ENCODE measurements around the gene PAQR4. TPM values are rescaled to one million over a fixed set of nuclear protein-coding genes. Genes with fewer than 3 reads are reported as not detected.
A peak's percentile ranks its signal among the peaks of the same experiment; 100 is the strongest.

PAQR4 gene
- total RNA-seq, 3 donors from 2014 or later (not counting 1 experiment from before 2014, with no cell fraction given): 2.9 to 4.4 (median 3.5) TPM

- H3K4me3 Mint-ChIP-seq: peak overlapping the region; percentile 65
- WGBS (ENCODE audit: insufficient coverage): 2% methylated on average over 83 of the region's 83 CpGs
- TF ChIP-seq CTCF (IDR thresholded peaks at IDR 0.05): peak; percentile 40
- H3K9me3 Mint-ChIP-seq: no peaks in the 10 kb centered on the region
- Histone ChIP-seq H3K27ac (ENCODE audit: low read length) (no peak overlapping the region), H3K9me3 (ENCODE audit: control insufficient read depth, insufficient read depth, low read length) (no peaks in the 10 kb centered on the region), H3K27me3 (ENCODE audit: control insufficient read depth, insufficient read depth, low read length) (peaks cover 28% of the 10 kb centered on the region), H3K4me1 (ENCODE audit: control insufficient read depth, insufficient read depth, low read length) (peaks cover 52% of the 10 kb centered on the region), H3K4me3 (ENCODE audit: low read length) (peak overlapping the region; percentile 44), H3K36me3 (ENCODE audit: control insufficient read depth, insufficient read depth, low read length) (no peaks in the 10 kb centered on the region)
- peak; percentile 60 to 75 (median 61) for ATAC-seq
- peaks cover 10 to 25% of the 10 kb centered on the region in 2 donors for H3K4me1 Mint-ChIP-seq
- peaks cover 9 to 10% of the 10 kb centered on the region in 2 donors for H3K27me3 Mint-ChIP-seq (ENCODE audit: low read depth in 2 of 2)
- H3K36me3 Mint-ChIP-seq: no peaks in the 10 kb centered on the region
- no peak overlapping the region for H3K27ac Mint-ChIP-seq
- intact Hi-C loops (cut with micrococcal nuclease): no loop called here
- DNase-seq: peak; percentile 53 to 80
Measured at GRCh38 chr16:2969545-2970521, 685 bp downstream of the PAQR4 start.

GRCh38 chr16:2970563-2970962, 1.4 kb downstream of the PAQR4 start:
- Mint-ChIP-seq H3K36me3 (no peaks in the 10 kb centered on the region), H3K4me1 (peaks cover 10 to 20% of the 10 kb centered on the region in 2 donors), H3K27me3 (ENCODE audit: low read depth in 2 of 2) (peaks cover 6 to 10% of the 10 kb centered on the region in 2 donors), H3K27ac (no peak overlapping the region), H3K4me3 (peak overlapping the region; percentile 65), H3K9me3 (no peaks in the 10 kb centered on the region)
- Histone ChIP-seq H3K4me1 (ENCODE audit: control insufficient read depth, insufficient read depth, low read length) (peaks cover 45% of the 10 kb centered on the region), H3K9me3 (ENCODE audit: control insufficient read depth, insufficient read depth, low read length) (no peaks in the 10 kb centered on the region), H3K27ac (ENCODE audit: low read length) (no peak overlapping the region), H3K4me3 (ENCODE audit: low read length) (no peak overlapping the region), H3K27me3 (ENCODE audit: control insufficient read depth, insufficient read depth, low read length) (peaks cover 24% of the 10 kb centered on the region), H3K36me3 (ENCODE audit: control insufficient read depth, insufficient read depth, low read length) (no peaks in the 10 kb centered on the region)
- no peak for TF ChIP-seq CTCF (IDR thresholded peaks at IDR 0.05)
- DNase-seq (no peak), ATAC-seq (no peak)
- 87% methylated on average over 6 of the region's 6 CpGs for WGBS (ENCODE audit: insufficient coverage)
- intact Hi-C loops (cut with micrococcal nuclease): no loop called here

- H3K36me3 ChIP-seq (ENCODE audit: control insufficient read depth, insufficient read depth, low read length): no peaks in the 10 kb centered on the region
- H3K27me3 ChIP-seq (ENCODE audit: control insufficient read depth, insufficient read depth, low read length): peaks cover 19% of the 10 kb centered on the region
- 92% methylated on average over 35 of the region's 35 CpGs for WGBS (ENCODE audit: insufficient coverage)
- TF ChIP-seq CTCF (IDR thresholded peaks at IDR 0.05): no peak
- H3K4me3 ChIP-seq (ENCODE audit: low read length): no peak overlapping the region
- H3K4me1 ChIP-seq (ENCODE audit: control insufficient read depth, insufficient read depth, low read length): peaks cover 37% of the 10 kb centered on the region
- H3K9me3 ChIP-seq (ENCODE audit: control insufficient read depth, insufficient read depth, low read length): no peaks in the 10 kb centered on the region
- peaks cover 6 to 10% of the 10 kb centered on the region in 2 donors for H3K27me3 Mint-ChIP-seq (ENCODE audit: low read depth in 2 of 2)
- DNase-seq (no peak), ATAC-seq (no peak)
- no peak overlapping the region for H3K27ac Mint-ChIP-seq
- H3K4me1 Mint-ChIP-seq: peaks cover 10 to 18% of the 10 kb centered on the region in 2 donors
- H3K4me3 Mint-ChIP-seq: peak overlapping the region; percentile 65
- intact Hi-C loops (cut with micrococcal nuclease): no loop called here
- H3K27ac ChIP-seq (ENCODE audit: low read length): no peak overlapping the region
- no peaks in the 10 kb centered on the region for H3K36me3 Mint-ChIP-seq
- no peaks in the 10 kb centered on the region for H3K9me3 Mint-ChIP-seq
Measured at GRCh38 chr16:2971134-2971984, 2.2 kb downstream of the PAQR4 start.

Measured in natural killer cell (primary cell).